NCI-H146 treated with DMSO at 0.1 percent for 48 hours (cell line): ENCODE measurements around the gene BRAF.
"Not testable (repeated sequence)": the region's sequence is repeated elsewhere in the genome, so short reads cannot be mapped to it uniquely, and the experiment has no call there.

Experiments used
- DNase-seq: peaks from one replicate; lab custom pipeline; 2025; ENCODE audit not compliant: unreplicated experiment; lab: John Stamatoyannopoulos, UW

BRAF gene

DNA sequence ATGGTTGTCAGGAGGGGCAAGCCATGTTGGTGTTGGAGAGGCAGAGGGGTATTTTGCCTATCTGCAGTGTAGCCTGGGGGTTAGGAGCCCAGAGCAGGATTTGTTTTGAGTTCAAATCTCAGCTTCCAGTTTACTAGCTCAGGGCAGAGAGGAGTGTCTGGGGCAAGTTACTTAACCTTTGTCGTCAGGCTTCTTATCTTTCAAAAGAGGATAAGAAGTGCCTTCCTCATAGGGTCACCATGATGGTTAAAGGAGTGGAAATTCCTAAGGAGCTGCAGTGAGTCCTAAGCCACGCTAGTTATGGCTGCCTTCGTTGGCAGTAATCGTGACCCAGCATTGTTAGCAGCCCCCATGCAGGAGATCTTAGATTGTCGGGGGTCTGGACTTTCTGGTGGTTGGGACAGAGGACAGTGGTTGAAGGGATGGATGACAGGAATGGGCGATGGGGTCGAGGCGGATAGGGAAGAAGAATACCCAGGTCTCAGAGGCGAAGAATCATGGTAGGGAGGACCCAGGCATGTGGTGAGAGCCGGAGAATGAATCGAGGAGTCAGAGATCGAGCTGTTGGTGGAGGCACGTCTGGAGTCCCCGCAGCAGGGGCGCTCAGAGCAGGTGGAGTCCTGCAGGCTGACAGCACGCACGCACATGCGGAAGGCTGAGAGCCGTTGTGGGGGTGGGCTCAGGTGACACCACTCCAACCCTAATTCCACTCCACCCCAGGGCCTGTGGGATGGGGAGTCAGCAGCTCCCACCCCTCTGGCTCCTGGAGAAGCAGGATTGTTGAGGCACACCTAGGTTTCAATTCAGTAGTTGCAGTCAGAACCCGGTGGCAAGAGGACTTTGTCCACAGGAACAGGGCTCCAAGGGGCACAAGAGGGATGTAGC, 240.4 kb downstream of the BRAF start:
- no peak for DNase-seq

- no peak for DNase-seq
These were observed 241.1 kb downstream of the BRAF start for GRCh38 chr7:140683657-140684056.

DNA sequence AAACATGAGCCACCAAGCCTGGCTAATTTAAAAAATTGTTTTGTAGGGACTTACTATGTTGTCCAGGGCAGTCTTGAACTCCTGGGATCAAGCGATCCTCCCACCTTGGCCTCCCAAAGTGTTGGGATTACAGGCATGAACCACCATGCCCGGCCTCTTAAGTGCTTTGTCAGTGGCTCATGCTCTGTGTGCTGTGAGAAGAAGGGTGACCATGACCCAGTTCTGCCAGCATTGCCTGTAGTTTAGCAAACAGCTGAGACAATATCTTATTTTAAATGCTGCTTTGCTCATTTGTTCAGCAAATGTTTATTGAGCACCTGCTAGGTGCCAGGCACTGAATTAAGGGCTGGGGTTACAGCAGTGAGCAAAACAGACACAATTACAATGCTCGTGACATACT, 243.0 kb downstream of the BRAF start:
- no peak for DNase-seq

DNA sequence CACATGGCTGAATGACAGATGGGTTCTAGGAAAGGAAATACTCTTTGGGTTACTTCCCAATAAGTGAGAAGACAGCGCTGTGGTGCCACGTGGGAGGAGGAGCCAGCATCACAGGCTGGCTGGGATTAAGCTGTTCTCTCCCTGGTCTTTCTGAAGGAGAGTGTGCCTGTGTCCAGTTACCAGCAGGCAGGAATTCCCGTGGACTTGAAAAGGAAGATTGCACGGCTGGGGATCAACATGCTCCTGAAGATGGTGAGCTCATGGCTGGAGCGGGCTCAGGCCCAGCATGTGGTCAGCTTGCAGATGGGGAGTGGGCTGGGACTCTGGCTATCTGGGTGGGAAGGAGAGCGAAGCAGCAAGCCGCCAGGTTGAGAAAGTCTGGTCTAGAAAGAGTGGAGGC, 243.8 kb downstream of the BRAF start:
- no peak for DNase-seq

DNA sequence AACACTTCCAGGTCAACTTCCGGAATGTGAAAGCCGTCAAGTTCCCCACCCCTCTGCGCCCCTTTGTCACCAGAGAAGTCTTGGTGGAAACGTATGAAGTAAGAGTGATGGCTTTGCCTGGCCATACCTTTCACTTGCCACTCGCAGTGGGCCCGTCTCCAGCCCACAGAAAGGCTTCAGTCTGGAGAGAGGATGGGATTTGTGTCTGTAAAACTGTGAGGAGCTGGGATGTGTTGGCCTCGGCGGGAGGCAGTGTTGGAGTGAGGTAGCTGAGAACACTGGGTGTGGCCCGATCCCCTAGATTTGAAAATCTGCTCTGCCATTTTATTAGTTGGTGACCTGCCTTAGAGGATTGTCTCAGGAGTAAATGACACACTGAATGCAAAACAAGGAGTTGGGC, 245.5 kb downstream of the BRAF start:
- DNase-seq: no peak

DNA sequence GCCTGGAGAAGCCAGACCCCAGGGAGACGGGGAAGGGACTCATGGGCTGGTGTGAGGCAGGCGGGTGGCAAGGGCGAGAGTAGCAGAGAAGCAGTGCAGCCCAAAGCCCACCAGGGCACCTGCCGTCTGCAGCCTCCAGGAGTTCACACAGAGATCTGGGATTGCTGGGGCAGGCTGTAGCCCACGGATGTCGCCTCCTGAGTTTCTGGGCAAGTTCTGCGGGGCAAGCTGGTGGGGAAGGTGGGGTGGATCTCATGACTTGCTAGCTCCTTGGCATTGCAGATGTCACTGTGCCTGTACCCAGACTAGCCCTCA, 246.0 kb downstream of the BRAF start:
- DNase-seq: no peak

DNA sequence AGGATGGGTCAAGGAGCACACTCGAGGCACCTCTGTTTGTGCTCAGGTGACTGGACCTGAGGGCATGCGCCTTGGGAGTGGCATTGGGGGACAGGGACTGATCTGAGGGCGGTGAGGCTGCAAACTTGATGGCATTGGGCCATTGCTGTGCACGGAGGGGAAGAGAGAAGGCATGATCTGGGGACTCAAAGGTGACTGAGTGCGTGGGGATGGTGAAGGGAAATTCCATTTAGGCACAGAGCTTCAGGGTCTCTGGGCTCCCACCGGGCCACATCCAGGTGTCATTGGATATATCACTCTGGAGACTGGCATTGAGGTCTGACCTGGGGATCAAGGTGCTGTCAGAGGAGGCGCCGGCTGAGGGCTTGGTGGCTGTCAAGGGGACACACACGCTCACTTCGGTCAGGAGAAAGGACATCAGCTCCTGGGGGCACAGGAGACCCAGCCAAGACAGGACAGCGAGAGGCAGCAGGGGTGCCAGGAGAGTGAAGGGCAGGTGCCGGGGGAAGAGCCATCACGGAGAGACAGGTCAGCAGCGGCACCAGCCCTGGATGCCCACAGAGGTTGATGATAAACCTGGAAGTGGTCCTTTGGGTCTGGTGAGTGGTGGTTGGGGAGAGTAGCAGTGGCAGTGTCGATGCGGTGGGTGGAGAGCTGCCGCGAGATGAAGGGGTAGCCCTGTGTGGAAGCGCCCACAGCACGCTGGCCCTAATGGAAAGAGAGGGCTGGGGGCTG, 246.5 kb downstream of the BRAF start:
- DNase-seq: no peak

- DNase-seq: no peak
These were observed 247.2 kb downstream of the BRAF start for GRCh38 chr7:140677496-140677895.

DNA sequence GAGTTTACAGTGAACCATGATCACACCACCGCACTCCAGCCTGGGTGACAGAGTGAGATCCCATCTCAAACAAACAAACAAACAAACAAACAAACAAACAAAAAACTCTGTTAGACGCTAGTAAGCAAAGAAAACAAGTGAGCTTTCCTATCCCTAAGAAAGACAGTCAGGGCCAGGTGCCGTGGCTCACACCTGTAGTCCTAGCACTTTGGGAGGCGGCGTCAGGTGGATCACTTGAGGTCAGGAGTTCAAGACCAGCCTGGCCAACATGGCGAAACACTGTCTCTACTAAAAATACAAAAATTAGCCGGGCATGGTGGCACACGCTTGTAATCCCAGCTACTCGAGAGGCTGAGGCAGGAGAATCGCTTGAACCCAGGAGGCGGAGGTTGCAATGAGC, 247.8 kb downstream of the BRAF start:
- DNase-seq: not testable (repeated sequence)

DNA sequence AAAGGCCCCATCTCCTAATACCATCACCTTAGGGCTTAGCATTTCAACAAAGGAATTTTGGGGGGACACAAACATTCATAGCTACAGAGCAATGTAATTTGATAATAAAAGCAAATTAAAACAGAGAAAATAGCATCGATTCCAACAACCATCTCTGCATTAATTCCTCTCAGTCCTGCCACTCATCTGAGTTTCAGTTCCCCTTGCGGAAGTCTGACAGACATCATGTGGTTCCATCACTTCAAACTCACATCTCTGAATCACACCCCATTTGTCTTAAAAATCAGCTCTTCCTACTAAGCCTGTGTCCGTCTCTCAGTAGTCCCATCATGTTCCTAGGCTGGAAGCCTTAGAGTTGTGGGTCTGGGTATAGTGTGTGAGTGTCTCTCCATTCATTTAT, 248.4 kb downstream of the BRAF start:
- no peak for DNase-seq

GRCh38 chr7:140675726-140676125, 249.0 kb downstream of the BRAF start:
- no peak for DNase-seq

DNA sequence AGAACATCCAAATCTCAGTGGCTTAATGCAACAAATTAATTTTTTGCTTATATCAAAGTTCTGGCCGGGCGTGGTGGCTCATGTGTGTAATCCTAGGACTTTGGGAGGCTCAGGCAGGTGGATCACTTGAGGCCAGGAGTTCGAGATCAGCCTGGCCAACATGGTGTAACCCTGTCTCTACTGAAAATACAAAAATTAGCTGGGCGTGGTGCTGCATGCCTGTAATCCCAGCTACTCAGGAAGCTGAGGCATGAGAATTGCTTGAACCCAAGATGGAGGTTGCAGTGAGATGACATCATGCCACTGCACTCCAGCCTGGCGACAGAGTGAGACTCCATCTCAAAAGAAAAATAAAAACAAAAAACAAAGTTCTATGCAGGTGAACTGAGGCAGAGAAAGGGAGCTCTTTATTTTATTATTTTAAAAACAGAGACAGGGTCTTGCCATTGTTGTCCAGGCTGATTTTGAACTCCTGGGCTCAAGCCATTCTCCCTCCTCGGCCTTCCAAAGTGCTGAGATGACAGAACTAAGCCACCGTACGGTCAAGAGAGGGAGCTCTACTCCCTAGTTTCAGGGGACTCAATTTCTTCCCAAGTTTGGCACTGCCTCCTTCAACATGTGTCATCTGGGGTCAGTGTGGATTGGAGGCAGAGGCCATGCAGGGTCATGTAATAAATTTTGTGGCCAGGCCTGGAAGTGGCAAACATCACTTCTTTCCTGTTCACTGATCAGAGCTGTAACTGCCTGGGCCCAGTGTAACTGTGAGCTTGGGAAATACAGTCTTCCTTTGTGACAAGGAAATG, 249.6 kb downstream of the BRAF start:
- no peak for DNase-seq

GRCh38 chr7:140674356-140674800, 250.4 kb downstream of the BRAF start:
- no peak for DNase-seq

GRCh38 chr7:140673774-140674155, 251.0 kb downstream of the BRAF start:
- no peak for DNase-seq

- DNase-seq: peak; percentile 54
These were observed 251.5 kb downstream of the BRAF start for GRCh38 chr7:140673063-140673773.

- peak; percentile 34 for DNase-seq
These were observed 252.2 kb downstream of the BRAF start, which contains the start of gene ADCK2 for GRCh38 chr7:140672382-140673062. TSS of gene ADCK2 (plus strand) at chr7:140672945. CDS start at chr7:140673331, 386 bp downstream.

DNA sequence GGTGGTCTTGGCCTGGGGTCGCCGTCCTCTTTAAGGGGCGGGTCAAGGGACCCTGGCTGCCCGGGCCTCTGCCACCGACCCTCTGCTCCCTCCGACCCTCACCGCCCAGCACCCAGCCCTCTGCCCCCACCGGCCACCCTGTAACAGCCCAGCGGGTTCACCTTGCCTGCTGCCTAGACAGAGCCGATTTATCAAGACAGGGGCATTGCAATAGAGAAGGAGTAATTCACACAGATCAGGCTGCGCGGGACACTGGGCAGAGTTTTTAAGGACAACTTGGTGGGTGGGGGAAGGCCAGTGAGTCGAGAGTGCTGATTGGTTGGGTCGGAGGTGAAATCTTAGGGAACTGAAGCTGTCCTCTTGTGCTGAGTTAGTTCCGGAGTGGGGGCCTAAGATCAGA, 252.8 kb downstream of the BRAF start:
- no peak for DNase-seq

DNA sequence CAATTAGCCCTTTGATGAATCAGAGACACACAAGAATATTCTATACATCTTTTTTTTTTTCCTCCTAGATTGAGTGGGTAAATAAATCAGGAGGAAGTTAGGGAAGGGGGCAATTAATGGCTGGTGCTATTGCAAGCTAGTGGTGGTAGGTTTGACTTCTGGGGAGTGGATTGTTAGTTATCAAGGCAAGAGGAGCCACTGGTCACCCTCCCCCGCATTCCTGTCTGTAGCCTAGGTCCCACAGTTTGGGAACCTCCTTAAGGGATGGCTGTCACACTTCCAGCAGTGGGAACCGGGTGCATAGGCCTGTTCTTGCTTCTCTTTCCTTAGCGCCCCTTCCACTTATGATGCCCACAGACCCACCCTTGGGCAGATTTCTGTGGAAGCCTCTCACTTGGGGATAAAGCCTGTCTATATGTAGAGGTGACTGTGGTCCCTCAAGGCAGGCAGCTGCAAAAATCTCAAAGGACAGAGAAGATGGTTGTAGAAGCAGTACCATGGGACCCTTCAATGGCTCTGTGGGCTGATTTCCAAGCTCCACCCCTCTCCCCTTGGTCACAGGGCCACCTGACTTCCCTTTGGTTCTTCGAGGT, 254.3 kb downstream of the BRAF start:
- no peak for DNase-seq

DNA sequence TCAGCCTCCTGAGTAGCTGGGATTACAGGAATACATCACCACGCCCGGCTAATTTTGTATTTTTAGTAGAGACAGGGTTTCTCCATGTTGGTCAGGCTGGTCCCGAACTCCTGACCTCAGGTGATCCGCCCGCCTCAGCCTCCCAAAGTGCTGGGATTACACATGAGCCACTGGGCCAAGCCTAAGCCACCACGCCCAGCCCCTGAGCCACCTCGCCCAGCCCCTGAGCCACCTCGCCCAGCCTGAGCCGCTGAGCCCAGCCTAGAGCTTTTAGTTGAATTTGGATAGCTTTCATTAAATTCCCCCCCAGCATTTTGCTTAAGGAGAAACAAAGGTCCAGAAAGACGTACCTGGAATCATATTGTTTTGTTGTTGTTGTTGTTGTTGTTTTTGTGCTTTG, 254.9 kb downstream of the BRAF start:
- DNase-seq: not testable (repeated sequence)

DNA sequence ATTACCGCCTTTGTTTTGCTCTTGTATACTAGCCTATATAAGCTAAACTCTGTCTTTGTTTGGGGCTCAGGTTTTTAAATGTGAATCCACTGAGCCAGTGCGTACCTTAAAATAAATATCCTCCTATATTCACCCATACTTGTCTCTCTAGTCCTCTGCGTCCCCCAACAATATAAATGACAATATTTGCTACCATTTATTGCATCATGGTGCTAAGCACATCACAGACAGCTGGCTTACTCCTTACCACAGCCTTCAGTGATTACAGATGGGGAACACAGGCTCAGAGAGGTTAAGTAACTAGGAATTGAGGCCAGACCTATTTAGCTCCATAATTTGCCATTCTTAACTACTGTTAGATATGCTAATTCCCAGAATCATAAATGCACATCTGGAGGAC, 255.4 kb downstream of the BRAF start:
- DNase-seq: no peak
